ENCODE data around the gene ENPP5.
A peak's percentile ranks its signal among the peaks of the same experiment; 100 is the strongest.
"Not testable (repeated sequence)": the region's sequence is repeated elsewhere in the genome, so short reads cannot be mapped to it uniquely, and the experiment has no call there.

ENPP5 gene

DNA sequence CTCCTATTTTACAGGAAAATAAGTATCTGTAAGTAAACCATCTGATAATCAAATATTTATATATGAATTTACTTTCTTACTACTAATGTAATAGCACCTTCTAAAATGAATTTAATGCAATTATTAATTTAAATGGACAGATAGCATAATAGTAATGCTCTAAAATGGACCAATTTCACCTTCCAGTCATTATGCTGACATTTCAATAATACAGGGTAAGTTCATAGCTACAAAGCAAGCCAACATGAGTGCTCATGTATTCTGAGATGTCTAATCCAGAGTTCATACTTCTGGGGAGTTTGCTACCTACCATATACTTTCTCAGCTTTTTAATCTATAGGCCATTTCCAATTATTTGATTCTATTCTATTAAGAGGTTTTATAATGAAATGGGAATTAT is 11.6 kb downstream of the ENPP5 start:
- Histone ChIP-seq H3K27me3 (ENCODE audit: control insufficient read depth, insufficient read depth, low read length) (no peaks in the 10 kb centered on the region), H3K9me3 (ENCODE audit: control insufficient read depth, low read length) (no peaks in the 10 kb centered on the region), H3K4me1 (ENCODE audit: control insufficient read depth, insufficient read depth, low read length) (no peaks in the 10 kb centered on the region), H3K9ac (ENCODE audit: low read length) (no peak overlapping the region), H3K36me3 (ENCODE audit: control insufficient read depth, insufficient read depth, low read length) (no peaks in the 10 kb centered on the region), H3K4me3 (ENCODE audit: low read length) (no peak overlapping the region)

DNA sequence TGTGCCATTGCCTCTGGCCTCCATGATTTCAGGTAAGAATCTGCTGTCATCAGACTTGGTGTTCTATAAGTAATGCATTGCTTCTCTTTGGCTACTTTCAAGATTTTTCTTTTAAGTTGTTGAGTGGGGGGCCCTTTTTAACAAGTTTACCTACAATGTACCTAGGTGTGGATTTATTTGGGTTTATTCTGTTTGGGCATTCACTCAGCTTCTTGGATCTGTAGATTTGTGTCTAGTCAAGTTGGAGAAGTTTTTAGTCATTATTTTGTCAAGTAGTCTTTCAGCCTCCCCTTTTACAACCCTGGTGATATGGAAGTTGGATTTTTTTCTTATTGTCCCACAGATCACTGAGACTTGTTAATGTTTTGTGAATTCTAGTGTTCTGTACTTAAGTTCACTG is 14.1 kb downstream of the ENPP5 start:
- no peaks in the 10 kb centered on the region for H3K27me3 ChIP-seq (ENCODE audit: control insufficient read depth, insufficient read depth, low read length)
- no peaks in the 10 kb centered on the region for H3K9me3 ChIP-seq (ENCODE audit: control insufficient read depth, low read length)
- no peaks in the 10 kb centered on the region for H3K36me3 ChIP-seq (ENCODE audit: control insufficient read depth, insufficient read depth, low read length)
- H3K4me1 ChIP-seq (ENCODE audit: control insufficient read depth, insufficient read depth, low read length) = no peaks in the 10 kb centered on the region
- no peak overlapping the region for H3K4me3 ChIP-seq (ENCODE audit: low read length)
- no peak overlapping the region for H3K9ac ChIP-seq (ENCODE audit: low read length)

DNA sequence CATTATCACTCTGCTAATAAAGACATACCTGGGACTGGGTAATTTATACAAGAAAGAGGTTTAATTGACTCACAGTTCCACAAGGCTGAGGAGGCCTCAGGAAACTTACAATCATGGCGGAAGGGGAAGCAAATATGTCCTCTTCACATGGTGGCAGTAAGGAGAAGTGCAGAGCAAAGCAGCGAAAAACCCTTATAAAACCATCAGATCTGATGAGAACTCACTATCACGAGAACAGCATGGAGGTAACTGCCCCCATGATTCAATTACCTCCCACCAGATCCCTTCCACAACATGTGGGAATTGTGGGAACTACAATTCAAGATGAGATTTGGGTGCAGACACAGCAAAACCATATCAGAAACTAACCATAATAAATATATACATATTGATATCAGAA is 21.7 kb downstream of the ENPP5 start:
- not testable (repeated sequence) for H3K9ac ChIP-seq (ENCODE audit: low read length); H3K36me3 ChIP-seq (ENCODE audit: control insufficient read depth, insufficient read depth, low read length); H3K27me3 ChIP-seq (ENCODE audit: control insufficient read depth, insufficient read depth, low read length); H3K9me3 ChIP-seq (ENCODE audit: control insufficient read depth, low read length); H3K4me1 ChIP-seq (ENCODE audit: control insufficient read depth, insufficient read depth, low read length); H3K4me3 ChIP-seq (ENCODE audit: low read length)

DNA sequence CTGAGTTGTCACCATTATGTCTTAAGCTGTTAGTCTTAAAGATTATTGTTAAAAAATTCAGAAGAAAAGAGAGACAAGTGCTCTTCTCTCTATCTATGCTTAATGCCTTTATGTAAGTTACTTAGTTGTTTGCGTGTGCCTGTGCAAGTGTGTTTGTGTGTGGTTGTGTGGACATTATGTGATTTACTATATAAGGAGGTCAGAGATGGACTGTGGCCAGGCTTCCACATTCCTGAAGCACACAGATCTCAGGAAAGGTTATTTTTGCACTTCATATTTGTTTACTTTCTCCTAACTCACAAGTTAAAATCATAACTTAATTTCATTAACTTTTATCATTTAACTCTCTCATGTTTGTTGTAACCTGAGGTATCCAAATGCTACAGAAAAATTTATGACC is 26.5 kb downstream of the ENPP5 start:
- Histone ChIP-seq H3K4me3 (ENCODE audit: low read length) (no peak overlapping the region), H3K4me1 (ENCODE audit: control insufficient read depth, insufficient read depth, low read length) (no peaks in the 10 kb centered on the region), H3K36me3 (ENCODE audit: control insufficient read depth, insufficient read depth, low read length) (no peaks in the 10 kb centered on the region), H3K9me3 (ENCODE audit: control insufficient read depth, low read length) (no peaks in the 10 kb centered on the region), H3K9ac (ENCODE audit: low read length) (no peak overlapping the region), H3K27me3 (ENCODE audit: control insufficient read depth, insufficient read depth, low read length) (no peaks in the 10 kb centered on the region)

DNA sequence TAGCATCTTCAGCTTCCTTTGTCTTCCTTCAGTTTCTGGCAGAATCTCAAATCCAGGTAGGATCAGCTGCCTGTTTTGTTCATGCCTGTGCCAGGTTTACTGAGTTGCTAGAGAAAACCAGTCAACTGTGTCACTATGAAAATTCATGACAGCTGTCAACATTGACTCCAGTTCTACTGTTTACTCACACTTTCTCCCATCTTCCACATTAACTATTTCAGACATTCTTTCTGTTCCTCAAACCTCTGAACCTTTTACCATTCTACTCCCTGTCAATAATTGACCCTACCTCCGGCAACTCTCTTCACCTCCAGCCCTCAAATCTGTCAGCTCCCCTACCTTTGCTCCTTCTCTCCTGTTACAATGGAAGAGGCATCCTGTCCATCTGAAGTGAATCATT is 32.5 kb downstream of the ENPP5 start:
- Histone ChIP-seq H3K4me3 (ENCODE audit: low read length) (no peak overlapping the region), H3K36me3 (ENCODE audit: control insufficient read depth, insufficient read depth, low read length) (no peaks in the 10 kb centered on the region), H3K4me1 (ENCODE audit: control insufficient read depth, insufficient read depth, low read length) (no peaks in the 10 kb centered on the region)

DNA sequence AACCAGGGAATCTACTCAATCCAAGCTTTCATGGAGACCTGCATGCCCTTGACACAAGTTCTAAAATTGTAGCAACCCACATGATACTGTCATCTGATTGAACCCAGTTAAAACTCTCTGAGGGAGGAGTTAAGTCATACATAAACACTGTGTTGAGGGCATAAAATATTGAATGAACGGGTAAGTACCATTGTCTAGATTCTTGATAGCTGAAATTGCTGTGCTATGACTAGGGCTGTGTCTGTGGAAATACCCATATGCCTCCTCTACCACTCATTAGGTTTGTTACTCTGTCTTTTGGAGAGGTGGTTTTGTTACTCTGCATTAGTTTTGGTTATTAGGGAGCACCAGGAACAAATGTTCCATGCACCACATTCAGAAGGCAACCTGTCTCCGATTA is 33.4 kb downstream of the ENPP5 start:
- Histone ChIP-seq H3K4me3 (ENCODE audit: low read length) (no peak overlapping the region), H3K4me1 (ENCODE audit: control insufficient read depth, insufficient read depth, low read length) (no peaks in the 10 kb centered on the region), H3K9me3 (ENCODE audit: control insufficient read depth, low read length) (no peaks in the 10 kb centered on the region), H3K27me3 (ENCODE audit: control insufficient read depth, insufficient read depth, low read length) (no peaks in the 10 kb centered on the region), H3K36me3 (ENCODE audit: control insufficient read depth, insufficient read depth, low read length) (no peaks in the 10 kb centered on the region), H3K9ac (ENCODE audit: low read length) (no peak overlapping the region)

More for the DNA sequence above, 32.5 kb downstream of the ENPP5 start:
- Histone ChIP-seq H3K9me3 (ENCODE audit: control insufficient read depth, low read length) (no peaks in the 10 kb centered on the region), H3K9ac (ENCODE audit: low read length) (no peak overlapping the region), H3K27me3 (ENCODE audit: control insufficient read depth, insufficient read depth, low read length) (no peaks in the 10 kb centered on the region)

DNA sequence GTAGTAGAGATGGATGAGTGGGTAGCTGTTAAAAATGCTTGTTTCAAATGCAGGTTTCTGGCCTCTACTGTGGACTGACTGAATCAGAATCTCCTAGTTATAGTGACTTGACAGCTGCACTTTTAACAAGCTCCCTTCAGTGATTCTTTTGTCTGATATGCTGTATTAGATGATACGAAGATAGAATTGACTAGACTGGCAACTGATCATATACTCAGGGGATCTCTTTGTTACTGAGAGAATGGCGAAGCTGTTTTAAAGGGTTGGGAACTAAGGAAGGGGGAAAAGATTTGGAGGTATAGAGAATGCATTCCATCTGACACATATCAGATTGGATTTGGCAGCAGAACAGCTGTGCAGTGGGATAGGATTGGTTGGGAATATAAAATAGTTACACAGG is 33.9 kb downstream of the ENPP5 start:
- H3K4me1 ChIP-seq (ENCODE audit: control insufficient read depth, insufficient read depth, low read length) = no peaks in the 10 kb centered on the region

DNA sequence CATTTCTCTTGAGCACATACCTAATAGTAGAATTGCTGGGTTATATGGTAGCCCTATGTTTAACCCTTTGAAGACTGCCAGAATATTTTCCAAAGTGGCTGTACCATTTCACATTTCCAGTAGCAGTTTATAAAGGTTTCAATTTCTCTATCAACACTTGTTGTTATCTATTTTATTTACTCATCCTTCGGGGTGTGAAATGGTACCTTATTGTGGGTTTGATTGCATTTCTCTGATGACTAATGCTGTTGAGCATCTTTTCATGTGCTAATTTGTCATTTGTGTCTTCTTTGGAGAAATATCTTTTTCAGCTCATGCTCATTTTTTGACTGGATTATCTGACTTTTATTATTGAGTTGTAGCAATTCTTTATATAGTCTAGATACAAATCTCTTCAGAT is 35.6 kb downstream of the ENPP5 start:
- Histone ChIP-seq H3K27me3 (ENCODE audit: control insufficient read depth, insufficient read depth, low read length) (no peaks in the 10 kb centered on the region), H3K4me1 (ENCODE audit: control insufficient read depth, insufficient read depth, low read length) (no peaks in the 10 kb centered on the region), H3K4me3 (ENCODE audit: low read length) (no peak overlapping the region), H3K36me3 (ENCODE audit: control insufficient read depth, insufficient read depth, low read length) (no peaks in the 10 kb centered on the region), H3K9me3 (ENCODE audit: control insufficient read depth, low read length) (no peaks in the 10 kb centered on the region), H3K9ac (ENCODE audit: low read length) (no peak overlapping the region)

More for the DNA sequence above, 33.9 kb downstream of the ENPP5 start:
- H3K9ac ChIP-seq (ENCODE audit: low read length) = no peak overlapping the region
- no peak overlapping the region for H3K4me3 ChIP-seq (ENCODE audit: low read length)
- H3K9me3 ChIP-seq (ENCODE audit: control insufficient read depth, low read length) = no peaks in the 10 kb centered on the region
- no peaks in the 10 kb centered on the region for H3K27me3 ChIP-seq (ENCODE audit: control insufficient read depth, insufficient read depth, low read length)
- no peaks in the 10 kb centered on the region for H3K36me3 ChIP-seq (ENCODE audit: control insufficient read depth, insufficient read depth, low read length)

DNA sequence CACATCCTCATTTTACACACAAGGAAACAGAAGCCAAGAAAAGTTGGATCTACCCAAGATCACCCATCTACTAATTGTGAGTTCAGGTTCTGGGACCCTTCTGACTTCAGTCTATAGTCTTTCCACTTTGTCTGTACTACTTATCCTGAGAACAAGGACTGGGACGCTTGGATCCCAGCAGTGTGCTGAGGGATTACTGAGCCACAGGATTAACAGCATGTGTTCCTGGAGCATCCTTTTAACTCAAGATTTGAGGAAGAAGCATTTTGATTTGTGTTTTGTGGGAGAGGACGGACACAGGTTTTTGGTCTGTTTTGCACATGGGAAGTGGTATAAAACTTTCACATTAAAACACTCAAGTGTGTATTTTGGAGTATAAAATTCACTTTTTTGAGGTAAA is 36.6 kb downstream of the ENPP5 start:
- Histone ChIP-seq H3K9ac (ENCODE audit: low read length) (no peak overlapping the region), H3K4me1 (ENCODE audit: control insufficient read depth, insufficient read depth, low read length) (no peaks in the 10 kb centered on the region), H3K9me3 (ENCODE audit: control insufficient read depth, low read length) (no peaks in the 10 kb centered on the region), H3K27me3 (ENCODE audit: control insufficient read depth, insufficient read depth, low read length) (no peaks in the 10 kb centered on the region), H3K36me3 (ENCODE audit: control insufficient read depth, insufficient read depth, low read length) (no peaks in the 10 kb centered on the region), H3K4me3 (ENCODE audit: low read length) (no peak overlapping the region)

DNA sequence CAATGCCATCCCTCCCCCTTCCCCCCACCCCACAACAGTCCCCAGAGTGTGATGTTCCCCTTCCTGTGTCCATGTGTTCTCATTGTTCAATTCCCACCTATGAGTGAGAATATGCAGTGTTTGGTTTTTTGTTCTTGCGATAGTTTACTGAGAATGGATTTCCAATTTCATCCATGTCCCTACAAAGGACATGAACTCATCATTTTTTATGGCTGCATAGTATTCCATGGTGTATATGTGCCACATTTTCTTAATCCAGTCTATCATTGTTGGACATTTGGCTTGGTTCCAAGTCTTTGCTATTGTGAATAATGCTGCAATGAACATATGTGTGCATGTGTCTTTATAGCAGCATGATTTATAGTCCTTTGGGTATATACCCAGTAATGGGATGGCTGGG is 39.5 kb downstream of the ENPP5 start:
- H3K4me1 ChIP-seq (ENCODE audit: control insufficient read depth, insufficient read depth, low read length); H3K4me3 ChIP-seq (ENCODE audit: low read length); H3K9me3 ChIP-seq (ENCODE audit: control insufficient read depth, low read length); H3K9ac ChIP-seq (ENCODE audit: low read length); H3K27me3 ChIP-seq (ENCODE audit: control insufficient read depth, insufficient read depth, low read length); H3K36me3 ChIP-seq (ENCODE audit: control insufficient read depth, insufficient read depth, low read length): not testable (repeated sequence)

DNA sequence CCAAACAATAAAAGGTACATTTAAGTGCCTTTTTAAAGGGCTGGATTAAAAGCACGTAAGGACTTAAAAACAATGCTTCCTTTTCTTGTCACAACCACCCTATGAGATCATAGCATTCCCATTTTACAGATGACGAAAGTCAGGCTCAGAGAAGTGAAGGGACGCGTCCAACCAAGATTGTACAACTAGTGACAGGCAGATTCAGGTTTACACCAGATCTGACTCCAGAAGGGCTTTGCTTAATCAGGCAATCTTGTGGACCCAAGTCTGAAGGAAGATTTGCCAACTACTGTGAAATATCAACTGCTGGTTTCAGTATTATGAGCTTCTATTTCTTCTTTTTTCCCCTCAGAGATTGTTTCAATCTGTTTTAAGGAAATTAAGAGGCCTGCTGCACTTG is 40.1 kb downstream of the ENPP5 start:
- H3K36me3 ChIP-seq (ENCODE audit: control insufficient read depth, insufficient read depth, low read length) = no peaks in the 10 kb centered on the region
- peak overlapping the region; percentile 87 for H3K4me3 ChIP-seq (ENCODE audit: low read length)
- H3K4me1 ChIP-seq (ENCODE audit: control insufficient read depth, insufficient read depth, low read length) = no peaks in the 10 kb centered on the region
- no peaks in the 10 kb centered on the region for H3K27me3 ChIP-seq (ENCODE audit: control insufficient read depth, insufficient read depth, low read length)
- H3K9me3 ChIP-seq (ENCODE audit: control insufficient read depth, low read length) = no peaks in the 10 kb centered on the region
- H3K9ac ChIP-seq (ENCODE audit: low read length) = peak overlapping the region; percentile 98

DNA sequence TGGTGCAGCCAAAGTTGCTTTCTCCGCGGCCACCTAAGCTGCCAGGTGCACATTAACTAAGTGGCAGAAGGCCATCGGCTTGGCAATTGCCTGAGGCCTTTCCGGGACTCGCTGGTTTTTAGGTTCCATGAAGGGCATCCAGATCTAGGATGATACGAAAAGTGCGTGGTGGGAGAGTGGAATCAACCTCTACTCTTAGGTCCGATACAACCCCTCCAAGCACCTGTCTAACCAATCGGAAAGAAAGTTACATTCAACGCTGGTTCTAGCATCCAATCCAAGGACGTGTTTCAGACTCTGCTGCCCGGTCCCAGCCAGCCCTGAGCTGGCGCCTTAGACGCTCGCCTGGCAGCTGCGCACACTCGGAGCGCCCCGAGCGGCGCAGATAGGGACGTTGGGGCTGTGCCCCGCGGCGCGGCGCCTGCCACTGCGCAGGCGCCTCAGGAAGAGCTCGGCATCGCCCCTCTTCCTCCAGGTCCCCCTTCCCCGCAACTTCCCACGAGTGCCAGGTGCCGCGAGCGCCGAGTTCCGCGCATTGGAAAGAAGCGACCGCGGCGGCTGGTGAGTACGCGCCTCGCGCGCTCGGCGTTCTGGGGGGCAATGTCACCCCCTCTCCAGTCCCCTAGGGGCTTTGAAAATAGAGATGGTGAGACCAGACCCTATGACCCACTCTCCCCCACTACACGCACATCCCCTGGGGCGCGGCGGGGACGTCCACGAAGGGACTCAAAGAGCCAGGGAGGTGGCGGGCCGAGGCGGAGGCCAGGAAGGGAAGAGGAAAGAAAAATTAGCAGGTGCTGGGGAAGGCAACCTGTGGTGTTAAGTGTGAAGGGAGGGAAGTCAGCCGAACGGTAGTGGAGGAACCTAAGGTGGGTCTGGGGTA is 40.9 kb downstream of the ENPP5 start, which contains the start of gene ENPP4:
ENPP4 (plus strand) TSS at position 361 of the 883 bp plus-strand sequence. CDS start 9,595 bp downstream, outside the sequence.
- no peaks in the 10 kb centered on the region for H3K4me1 ChIP-seq (ENCODE audit: control insufficient read depth, insufficient read depth, low read length)
- H3K36me3 ChIP-seq (ENCODE audit: control insufficient read depth, insufficient read depth, low read length) = no peaks in the 10 kb centered on the region
- peak within 1 kb of the TSS; percentile 98 for H3K9ac ChIP-seq (ENCODE audit: low read length)
- no peaks in the 10 kb centered on the region for H3K27me3 ChIP-seq (ENCODE audit: control insufficient read depth, insufficient read depth, low read length)
- H3K9me3 ChIP-seq (ENCODE audit: control insufficient read depth, low read length) = no peaks in the 10 kb centered on the region
- peak within 1 kb of the TSS; percentile 87 for H3K4me3 ChIP-seq (ENCODE audit: low read length)

DNA sequence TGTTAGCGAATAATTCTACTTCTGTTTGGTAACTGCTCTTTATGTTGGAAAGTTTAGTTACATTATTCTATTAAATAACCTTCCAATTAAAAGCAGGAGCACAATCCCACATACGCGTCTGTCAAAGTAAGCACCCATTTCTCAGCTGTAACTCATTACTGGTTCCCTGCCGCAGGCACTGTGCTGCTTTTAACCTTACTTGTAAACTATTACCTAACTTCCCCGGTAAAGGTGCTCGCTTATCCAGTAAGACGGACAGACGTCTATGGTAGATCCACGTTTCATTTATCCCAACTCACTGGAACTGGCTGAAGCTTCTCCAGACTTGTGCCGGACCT is 41.5 kb downstream of the ENPP5 start:
- no peaks in the 10 kb centered on the region for H3K4me1 ChIP-seq (ENCODE audit: control insufficient read depth, insufficient read depth, low read length)
- peak overlapping the region; percentile 98 for H3K9ac ChIP-seq (ENCODE audit: low read length)
- no peaks in the 10 kb centered on the region for H3K9me3 ChIP-seq (ENCODE audit: control insufficient read depth, low read length)
- H3K27me3 ChIP-seq (ENCODE audit: control insufficient read depth, insufficient read depth, low read length) = no peaks in the 10 kb centered on the region
- no peaks in the 10 kb centered on the region for H3K36me3 ChIP-seq (ENCODE audit: control insufficient read depth, insufficient read depth, low read length)
- peak overlapping the region; percentile 87 for H3K4me3 ChIP-seq (ENCODE audit: low read length)

Data from mucosa of stomach (tissue), 1 donor.